Endodermal cell (in vitro differentiated cells): ENCODE measurements around the gene CYREN. TPM values are rescaled to one million over a fixed set of nuclear protein-coding genes. Genes with fewer than 3 reads are reported as not detected.

Experiments used
- DNase-seq: peaks from one replicate; pipeline ENCODE4 v3.0.0-alpha.2; 2017
- H3K27ac ChIP-seq: 2 replicates; pipeline ENCODE4 v1.5.1; 2013; ENCODE audit warnings: mild to moderate bottlenecking, low read depth, low read length, moderate library complexity
- H3K27me3 ChIP-seq: 2 replicates; pipeline ENCODE4 v1.6.1; 2013; ENCODE audit warnings: mild to moderate bottlenecking, low read length, moderate library complexity; ENCODE audit not compliant: insufficient read depth, control insufficient read depth, poor library complexity, severe bottlenecking
- H3K36me3 ChIP-seq: 2 replicates; pipeline ENCODE4 v1.7.0; 2013; ENCODE audit warnings: mild to moderate bottlenecking, low read length, moderate library complexity; ENCODE audit not compliant: control insufficient read depth, insufficient read depth
- H3K4me1 ChIP-seq: one replicate; pipeline ENCODE4 v1.7.0; 2013; ENCODE audit warnings: low read length; ENCODE audit not compliant: control insufficient read depth, insufficient read depth
- H3K4me3 ChIP-seq: 2 replicates; pipeline ENCODE4 v1.5.1; 2013; ENCODE audit warnings: mild to moderate bottlenecking, low read length, moderate library complexity
- H3K9ac ChIP-seq: 2 replicates; pipeline ENCODE4 v1.6.1; 2013; ENCODE audit warnings: mild to moderate bottlenecking, low read length, moderate library complexity; ENCODE audit not compliant: poor library complexity, severe bottlenecking; ENCODE audit errors: extremely low read depth
- H3K9me3 ChIP-seq: 2 replicates; pipeline ENCODE4 v1.6.1; 2013; ENCODE audit warnings: mild to moderate bottlenecking, low read length, moderate library complexity; ENCODE audit not compliant: control insufficient read depth
- H3K27ac Mint-ChIP-seq: 2 replicates; pipeline ENCODE4 v1.8.0; 2020; ENCODE audit warnings: mixed read lengths
- H3K27me3 Mint-ChIP-seq: 2 replicates; pipeline ENCODE4 v1.8.0; 2021; ENCODE audit warnings: mild to moderate bottlenecking, mixed read lengths; ENCODE audit not compliant: insufficient read depth
- H3K36me3 Mint-ChIP-seq: 2 replicates; pipeline ENCODE4 v1.8.0; 2020; ENCODE audit warnings: low read depth, mixed read lengths
- H3K4me1 Mint-ChIP-seq: 2 replicates; pipeline ENCODE4 v1.8.0; 2020; ENCODE audit warnings: mixed read lengths
- H3K4me3 Mint-ChIP-seq: 2 replicates; pipeline ENCODE4 v1.8.0; 2020; ENCODE audit warnings: mild to moderate bottlenecking, moderate library complexity, mixed read lengths
- H3K9me3 Mint-ChIP-seq: 2 replicates; pipeline ENCODE4 v1.8.0; 2020; ENCODE audit warnings: mild to moderate bottlenecking, mixed read lengths
- CTCF ChIP-seq: fragments of 200-600 bp; sonication (generic); conservative IDR thresholded peaks from 2 replicates; pipeline ENCODE4 v1.5.0; 2021; ENCODE audit warnings: antibody characterized with exemption, mild to moderate bottlenecking
- WGBS, 2 experiments: methylation state at CpG; one replicate each; pipeline versions ENCODE4 v1.1.5 to v1.1.7; 2013; ENCODE audit warnings: missing lambda C conversion rate in 2 of 2, mixed read lengths in 1 of 2; ENCODE audit not compliant: insufficient coverage in 1 of 2, insufficient read length in 1 of 2; 5-methylcytosine and 5-hydroxymethylcytosine counted together
- total RNA-seq, 2 donors: library from RNA; stranded (reverse); fragmentation: NEBNext Ultra II Directional in 1 of 2; extraction: Animal tissue kit (Norgen Biotek cat#: 25700) in 1 of 2; gene quantifications; 2 replicates in 1 of 2; 3 replicates in 1 of 2; pipeline ENCODE4 v1.2.1, GENCODE V29; 2021

Gene CYREN
- total RNA-seq, 2 donors from 2014 or later: 60.6 to 67.8 TPM

GRCh38 chr7:135205850-135206249 lies 35.3 kb upstream of the CYREN start:
- H3K9me3 Mint-ChIP-seq: no peaks in the 10 kb centered on the region
- H3K36me3 Mint-ChIP-seq: peaks cover 9% of the 10 kb centered on the region
- Histone ChIP-seq H3K36me3 (peaks cover 24% of the 10 kb centered on the region), H3K4me1 (no peaks in the 10 kb centered on the region), H3K27me3 (peaks cover 6% of the 10 kb centered on the region), H3K9me3 (no peaks in the 10 kb centered on the region), H3K9ac (no peak overlapping the region), H3K4me3 (no peak overlapping the region), H3K27ac (no peak overlapping the region)
- H3K27ac Mint-ChIP-seq: no peak overlapping the region
- 93 to 97% methylated on average over 5 to 8 of the region's 8 CpGs for WGBS, 2 experiments
- H3K4me1 Mint-ChIP-seq: peaks cover 12% of the 10 kb centered on the region
- DNase-seq: no peak
- TF ChIP-seq CTCF: no peak
- H3K27me3 Mint-ChIP-seq: peaks cover 7% of the 10 kb centered on the region
- H3K4me3 Mint-ChIP-seq: no peak overlapping the region

- Histone ChIP-seq H3K9me3 (no peaks in the 10 kb centered on the region), H3K4me3 (no peak overlapping the region), H3K27me3 (no peaks in the 10 kb centered on the region), H3K4me1 (no peaks in the 10 kb centered on the region), H3K9ac (no peak overlapping the region), H3K27ac (no peak overlapping the region), H3K36me3 (peaks cover 24% of the 10 kb centered on the region)
- DNase-seq: no peak
- Mint-ChIP-seq H3K4me1 (peaks cover 9% of the 10 kb centered on the region), H3K9me3 (no peaks in the 10 kb centered on the region), H3K36me3 (peaks cover 9% of the 10 kb centered on the region), H3K27me3 (no peaks in the 10 kb centered on the region), H3K4me3 (no peak overlapping the region), H3K27ac (no peak overlapping the region)
- TF ChIP-seq CTCF: no peak
- 96 to 100% methylated on average over 5 of the region's 5 CpGs for WGBS, 2 experiments
These were observed 34.4 kb upstream of the CYREN start for GRCh38 chr7:135204876-135205275.

GRCh38 chr7:135204341-135204749 lies 33.8 kb upstream of the CYREN start:
- H3K27ac Mint-ChIP-seq: no peak overlapping the region
- WGBS, 2 experiments: 93 to 96% methylated on average over 5 to 6 of the region's 6 CpGs
- no peak overlapping the region for H3K4me3 Mint-ChIP-seq
- no peak for DNase-seq
- H3K36me3 Mint-ChIP-seq: peaks cover 10% of the 10 kb centered on the region
- Histone ChIP-seq H3K27me3 (no peaks in the 10 kb centered on the region), H3K4me1 (no peaks in the 10 kb centered on the region), H3K9ac (no peak overlapping the region), H3K9me3 (no peaks in the 10 kb centered on the region), H3K36me3 (peaks cover 24% of the 10 kb centered on the region), H3K27ac (no peak overlapping the region), H3K4me3 (no peak overlapping the region)
- peaks cover 13% of the 10 kb centered on the region for H3K4me1 Mint-ChIP-seq
- no peaks in the 10 kb centered on the region for H3K27me3 Mint-ChIP-seq
- H3K9me3 Mint-ChIP-seq: no peaks in the 10 kb centered on the region
- TF ChIP-seq CTCF: no peak
